Panc1 (cell line): ENCODE results near the gene CPSF4. TPM values are rescaled to one million over a fixed set of nuclear protein-coding genes. Genes with fewer than 3 reads are reported as not detected.

Source experiments
- ATAC-seq: fragments of 200-7000 bp; cut with Tn5 transposase; 2 replicates; pipeline ENCODE4 v1.9.1; 2020; ENCODE audit warnings: mild to moderate bottlenecking, moderate library complexity
- BruUV-seq: library from RNA; stranded (reverse); fragments of 400-500 nt; replicated peaks from 2 replicates; lab custom pipeline; 2021; lab: Mats Ljungman, UMichigan
- CTCF ChIA-PET: fragments of 300-600 bp; sonication (Branson Sonifier 250); formaldehyde crosslinking; loops from one replicate; lab custom pipeline; 2022; ENCODE audit warnings: antibody characterized with exemption; lab: Charles Lee
- POLR2A ChIA-PET: fragments of 300-600 bp; sonication (Branson Sonifier 250); formaldehyde crosslinking; loops from one replicate; lab custom pipeline; 2022; ENCODE audit warnings: antibody characterized with exemption; lab: Charles Lee
- DNase-seq: peaks from one replicate; pipeline ENCODE4 v3.0.0-alpha.2; 2010; ENCODE audit warnings: low read depth, low spot score
- H3K27ac ChIP-seq: 2 replicates; pipeline ENCODE4 v1.5.1; 2011; ENCODE audit warnings: mild to moderate bottlenecking, low read length, inconsistent platforms
- H3K27me3 ChIP-seq: fragments of 200-500 bp; sonication (Bioruptor generic); 2 replicates; pipeline ENCODE4 v1.6.0; 2014; ENCODE audit warnings: low read length, inconsistent platforms; ENCODE audit not compliant: control insufficient read depth, insufficient read depth
- H3K36me3 ChIP-seq: fragments of 200-500 bp; sonication (Bioruptor generic); 2 replicates; pipeline ENCODE4 v1.5.1; 2014; ENCODE audit warnings: inconsistent platforms, mild to moderate bottlenecking, low read length, moderate library complexity; ENCODE audit not compliant: control insufficient read depth, insufficient read depth
- H3K4me1 ChIP-seq: 2 replicates; pipeline ENCODE4 v1.5.1; 2011; ENCODE audit warnings: inconsistent platforms, mild to moderate bottlenecking, low read length, moderate library complexity; ENCODE audit not compliant: control insufficient read depth, insufficient read depth
- H3K4me3 ChIP-seq, 2 experiments: 2 replicates each; pipeline ENCODE4 v1.5.1; 2011 to 2012; ENCODE audit warnings: low read depth in 2 of 2, low read length in 2 of 2, mild to moderate bottlenecking in 2 of 2, inconsistent platforms in 1 of 2, moderate library complexity in 1 of 2
- H3K9me3 ChIP-seq: fragments of 200-500 bp; sonication (Bioruptor generic); 2 replicates; pipeline ENCODE4 v1.5.1; 2014; ENCODE audit warnings: low read depth, mild to moderate bottlenecking, inconsistent platforms, low read length, moderate library complexity; ENCODE audit not compliant: control insufficient read depth, insufficient read depth
- POLR2AphosphoS5 ChIP-seq: IDR thresholded peaks from 2 replicates; pipeline ENCODE4 v1.6.1; 2012; ENCODE audit warnings: mild to moderate bottlenecking, low read depth, low read length, moderate library complexity
- REST ChIP-seq, 2 experiments: IDR thresholded peaks; 2 replicates each; pipeline ENCODE4 v1.6.1; 2011 to 2012; ENCODE audit warnings: low read depth in 2 of 2, control low read depth in 1 of 2, low read length in 1 of 2, mild to moderate bottlenecking in 1 of 2, moderate library complexity in 1 of 2; ENCODE audit not compliant: insufficient read depth in 1 of 2
- SIN3A ChIP-seq: IDR thresholded peaks from 2 replicates; pipeline ENCODE4 v1.6.1; 2012; ENCODE audit warnings: low read depth, mild to moderate bottlenecking, low read length, moderate library complexity, borderline replicate concordance; ENCODE audit not compliant: insufficient read depth
- TCF7L2 ChIP-seq: IDR thresholded peaks from 2 replicates; pipeline ENCODE4 v1.6.1; 2011; ENCODE audit warnings: mild to moderate bottlenecking, low read depth, low read length, inconsistent platforms
- in situ Hi-C: cut with HindIII; loops from 2 replicates; pipeline ENCODE4 v1.10.0; 2016; ENCODE audit warnings: low sequenced_read_pairs, low pct_unique_long_range_greater_than_20kb
- intact Hi-C: fragments of 100-400 bp; cut with micrococcal nuclease; formaldehyde crosslinking; loops from one replicate; pipeline ENCODE4 v1.10.0; 2022; ENCODE audit not compliant: unreplicated experiment
- total RNA-seq: library from RNA; stranded (reverse); gene quantifications from one replicate; pipeline ENCODE4 v1.2.1, GENCODE V29; 2021; ENCODE audit not compliant: unreplicated experiment
- TF ChIP-seq, protein P1 (sequence below): fragments of 450-650 bp; IDR thresholded peaks from 2 replicates; pipeline ENCODE4 v1.5.1; 2017; ENCODE audit warnings: mild to moderate bottlenecking

Gene CPSF4
- total RNA-seq, 1 experiment from 2014 or later: 57.0 TPM

DNA sequence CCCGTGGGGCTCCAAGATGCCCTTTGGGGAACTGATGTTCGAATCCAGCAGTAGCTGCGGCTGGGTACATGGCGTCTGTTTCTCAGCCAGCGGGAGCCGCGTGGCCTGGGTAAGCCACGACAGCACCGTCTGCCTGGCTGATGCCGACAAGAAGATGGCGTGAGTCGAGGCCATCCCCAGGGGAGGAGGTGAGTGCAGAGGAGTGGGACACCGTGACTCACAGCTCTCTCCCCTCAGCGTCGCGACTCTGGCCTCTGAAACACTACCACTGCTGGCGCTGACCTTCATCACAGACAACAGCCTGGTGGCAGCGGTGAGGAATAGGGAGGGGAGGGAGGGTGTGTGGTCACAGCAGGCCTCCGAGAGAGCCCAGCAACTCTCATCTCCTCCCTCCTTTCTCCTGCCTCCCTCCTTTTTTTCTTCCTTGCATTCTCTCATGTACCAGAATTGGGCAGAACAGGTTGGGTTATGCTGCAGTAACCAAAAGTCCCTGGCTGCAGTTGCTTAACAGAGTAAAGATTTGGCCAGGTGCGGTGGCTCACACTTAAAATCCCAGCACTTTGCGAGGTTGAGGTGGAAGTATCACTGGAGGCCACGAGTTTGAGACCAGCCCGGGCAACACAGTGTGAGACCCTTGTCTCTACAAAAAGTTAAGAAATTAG lies 47.7 kb upstream of the CPSF4 start:
- BruUV-seq: no TSS peak
- Histone ChIP-seq H3K27ac (no peak overlapping the region), H3K4me3 (no peak overlapping the region), H3K4me1 (peaks cover 35% of the 10 kb centered on the region), H3K9me3 (no peaks in the 10 kb centered on the region), H3K27me3 (no peaks in the 10 kb centered on the region), H3K36me3 (peaks cover 2% of the 10 kb centered on the region; the same call in 1 of the 2 replicates)
- TF ChIP-seq, protein P1, sequence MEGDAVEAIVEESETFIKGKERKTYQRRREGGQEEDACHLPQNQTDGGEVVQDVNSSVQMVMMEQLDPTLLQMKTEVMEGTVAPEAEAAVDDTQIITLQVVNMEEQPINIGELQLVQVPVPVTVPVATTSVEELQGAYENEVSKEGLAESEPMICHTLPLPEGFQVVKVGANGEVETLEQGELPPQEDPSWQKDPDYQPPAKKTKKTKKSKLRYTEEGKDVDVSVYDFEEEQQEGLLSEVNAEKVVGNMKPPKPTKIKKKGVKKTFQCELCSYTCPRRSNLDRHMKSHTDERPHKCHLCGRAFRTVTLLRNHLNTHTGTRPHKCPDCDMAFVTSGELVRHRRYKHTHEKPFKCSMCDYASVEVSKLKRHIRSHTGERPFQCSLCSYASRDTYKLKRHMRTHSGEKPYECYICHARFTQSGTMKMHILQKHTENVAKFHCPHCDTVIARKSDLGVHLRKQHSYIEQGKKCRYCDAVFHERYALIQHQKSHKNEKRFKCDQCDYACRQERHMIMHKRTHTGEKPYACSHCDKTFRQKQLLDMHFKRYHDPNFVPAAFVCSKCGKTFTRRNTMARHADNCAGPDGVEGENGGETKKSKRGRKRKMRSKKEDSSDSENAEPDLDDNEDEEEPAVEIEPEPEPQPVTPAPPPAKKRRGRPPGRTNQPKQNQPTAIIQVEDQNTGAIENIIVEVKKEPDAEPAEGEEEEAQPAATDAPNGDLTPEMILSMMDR: no peak
- TF ChIP-seq TCF7L2: no peak
- no peak for TF ChIP-seq SIN3A
- TF ChIP-seq POLR2AphosphoS5: no peak
- no peak for TF ChIP-seq REST (IDR thresholded peaks at IDR 0.05; ENCODE audit: insufficient read depth in 1 of 2, low read depth in 2 of 2, low read length in 1 of 2)
- intact Hi-C loops: no loop called here
- ATAC-seq (no peak), DNase-seq (no peak)
- in situ Hi-C loops: no loop called here
- CTCF ChIA-PET: no interaction called here
- POLR2A ChIA-PET: no interaction called here

GRCh38 chr7:99392046-99392445 lies 46.7 kb upstream of the CPSF4 start:
- POLR2A ChIA-PET: no interaction called here

More at GRCh38 chr7:99392046-99392445, 46.7 kb upstream of the CPSF4 start:
- no peaks in the 10 kb centered on the region for H3K27me3 ChIP-seq
- CTCF ChIA-PET: no interaction called here
- no peak for DNase-seq
- H3K4me3 ChIP-seq: no peak overlapping the region
- H3K36me3 ChIP-seq: 0 out of 2 replicates have a peak, but pooled peaks cover 2% of the 10 kb centered on the region
- TF ChIP-seq REST (IDR thresholded peaks at IDR 0.05; ENCODE audit: insufficient read depth in 1 of 2, low read depth in 2 of 2, low read length in 1 of 2): no peak
- no peak for TF ChIP-seq SIN3A
- TF ChIP-seq POLR2AphosphoS5: no peak; the same call in 1 of the 2 replicates
- TF ChIP-seq TCF7L2: no peak
- TF ChIP-seq, protein P1: no peak
- intact Hi-C loops: no loop called here
- no peak for ATAC-seq
- H3K4me1 ChIP-seq: peaks cover 43% of the 10 kb centered on the region
- no peaks in the 10 kb centered on the region for H3K9me3 ChIP-seq
- H3K27ac ChIP-seq: no peak overlapping the region
- TSS peak; percentile 41 for BruUV-seq
- in situ Hi-C loops: no loop called here
